HEK293 (cell line): ENCODE data around the gene SURF4.
A peak's percentile ranks its signal among the peaks of the same experiment; 100 is the strongest.

Experiments used
- BCL11A ChIP-seq: fragments of 450-650 bp; formaldehyde crosslinking; IDR thresholded peaks from 2 replicates; pipeline ENCODE4 v1.5.1; 2016; ENCODE audit warnings: low read depth, missing biosample characterization, missing genetic modification characterization
- FEZF1 ChIP-seq: fragments of 450-650 bp; formaldehyde crosslinking; IDR thresholded peaks from 2 replicates; pipeline ENCODE4 v1.5.1; 2016; ENCODE audit warnings: missing biosample characterization, missing genetic modification characterization
- GLI4 ChIP-seq: fragments of 450-650 bp; formaldehyde crosslinking; IDR thresholded peaks from 2 replicates; pipeline ENCODE4 v1.5.1; 2016; ENCODE audit warnings: missing biosample characterization, missing genetic modification characterization
- PRDM1 ChIP-seq: fragments of 450-650 bp; formaldehyde crosslinking; IDR thresholded peaks from 2 replicates; pipeline ENCODE4; 2016; ENCODE audit warnings: missing biosample characterization, missing genetic modification characterization
- SP7 ChIP-seq: fragments of 450-650 bp; formaldehyde crosslinking; IDR thresholded peaks from 2 replicates; pipeline ENCODE4 v1.5.1; 2016; ENCODE audit warnings: missing biosample characterization, missing genetic modification characterization
- YY1 ChIP-seq: fragments of 450-650 bp; formaldehyde crosslinking; IDR thresholded peaks from 2 replicates; pipeline ENCODE4 v1.5.1; 2018; ENCODE audit warnings: missing biosample characterization, missing genetic modification characterization
- ZBTB7A ChIP-seq: fragments of 450-650 bp; formaldehyde crosslinking; IDR thresholded peaks from 2 replicates; pipeline ENCODE4 v1.5.1; 2016; ENCODE audit warnings: low read depth, missing biosample characterization, missing genetic modification characterization
- ZNF112 ChIP-seq: fragments of 450-650 bp; formaldehyde crosslinking; IDR thresholded peaks from 2 replicates; pipeline ENCODE4 v1.5.0; 2017; ENCODE audit warnings: missing biosample characterization, missing genetic modification characterization
- ZNF146 ChIP-seq: fragments of 450-650 bp; formaldehyde crosslinking; IDR thresholded peaks from 2 replicates; pipeline ENCODE4 v1.5.1; 2016; ENCODE audit warnings: missing biosample characterization, missing genetic modification characterization
- ZNF292 ChIP-seq: fragments of 450-650 bp; formaldehyde crosslinking; IDR thresholded peaks from 2 replicates; pipeline ENCODE4 v1.5.1; 2016; ENCODE audit warnings: low read depth, missing biosample characterization, missing genetic modification characterization, borderline replicate concordance
- ZNF391 ChIP-seq: fragments of 450-650 bp; formaldehyde crosslinking; IDR thresholded peaks from 2 replicates; pipeline ENCODE4 v1.5.1; 2016; ENCODE audit warnings: low read depth, missing biosample characterization, missing genetic modification characterization, borderline replicate concordance
- ZNF394 ChIP-seq: fragments of 450-650 bp; formaldehyde crosslinking; IDR thresholded peaks from 2 replicates; pipeline ENCODE4 v1.5.1; 2016; ENCODE audit warnings: missing biosample characterization, missing genetic modification characterization, mild to moderate bottlenecking, moderate library complexity, borderline replicate concordance
- ZNF423 ChIP-seq: fragments of 450-650 bp; formaldehyde crosslinking; IDR thresholded peaks from 2 replicates; pipeline ENCODE4 v1.5.1; 2016; ENCODE audit warnings: missing biosample characterization, missing genetic modification characterization
- ZNF426 ChIP-seq: fragments of 450-650 bp; formaldehyde crosslinking; IDR thresholded peaks from 2 replicates; pipeline ENCODE4 v1.5.1; 2017; ENCODE audit warnings: missing biosample characterization, missing genetic modification characterization, mild to moderate bottlenecking, inconsistent platforms, moderate library complexity
- ZNF433 ChIP-seq: fragments of 450-650 bp; formaldehyde crosslinking; IDR thresholded peaks from 2 replicates; pipeline ENCODE4 v1.5.1; 2016; ENCODE audit warnings: missing biosample characterization, missing genetic modification characterization, low read depth
- ZNF501 ChIP-seq: fragments of 450-650 bp; formaldehyde crosslinking; IDR thresholded peaks from 2 replicates; pipeline ENCODE4 v1.5.1; 2016; ENCODE audit warnings: missing biosample characterization, missing genetic modification characterization
- ZNF548 ChIP-seq: fragments of 450-650 bp; formaldehyde crosslinking; IDR thresholded peaks from 2 replicates; pipeline ENCODE4 v1.5.1; 2016; ENCODE audit warnings: missing biosample characterization, missing genetic modification characterization
- ZNF629 ChIP-seq: fragments of 450-650 bp; formaldehyde crosslinking; IDR thresholded peaks from 2 replicates; pipeline ENCODE4 v1.5.1; 2017; ENCODE audit warnings: missing biosample characterization, missing genetic modification characterization
- ZNF658 ChIP-seq: fragments of 450-650 bp; formaldehyde crosslinking; IDR thresholded peaks from 2 replicates; pipeline ENCODE4; 2016; ENCODE audit warnings: missing biosample characterization, missing genetic modification characterization
- ZNF776 ChIP-seq: fragments of 450-650 bp; formaldehyde crosslinking; IDR thresholded peaks from 2 replicates; pipeline ENCODE4 v1.5.0; 2017; ENCODE audit warnings: missing biosample characterization, missing genetic modification characterization, borderline replicate concordance
- ZNF785 ChIP-seq: fragments of 450-650 bp; formaldehyde crosslinking; IDR thresholded peaks from 2 replicates; pipeline ENCODE4 v1.5.1; 2016; ENCODE audit warnings: missing biosample characterization, missing genetic modification characterization
- TF ChIP-seq, protein P1 (sequence below): fragments of 450-650 bp; formaldehyde crosslinking; conservative IDR thresholded peaks from 2 replicates; pipeline ENCODE4 v1.5.1; 2016; ENCODE audit warnings: low read depth, missing biosample characterization, missing genetic modification characterization
- TF ChIP-seq, protein P2 (sequence below): fragments of 450-650 bp; formaldehyde crosslinking; IDR thresholded peaks from 2 replicates; pipeline ENCODE4 v1.5.0; 2017; ENCODE audit warnings: missing biosample characterization, missing genetic modification characterization, borderline replicate concordance
- TF ChIP-seq, protein P3 (sequence below): fragments of 450-650 bp; formaldehyde crosslinking; IDR thresholded peaks from 2 replicates; pipeline ENCODE4 v1.5.1; 2017; ENCODE audit warnings: missing biosample characterization, missing genetic modification characterization
- TF ChIP-seq, protein P4 (sequence below): fragments of 450-650 bp; formaldehyde crosslinking; IDR thresholded peaks from 2 replicates; pipeline ENCODE4 v1.5.1; 2016; ENCODE audit warnings: missing biosample characterization, missing genetic modification characterization
- TF ChIP-seq, protein P5 (sequence below): fragments of 450-650 bp; formaldehyde crosslinking; IDR thresholded peaks from 2 replicates; pipeline ENCODE4 v1.5.1; 2016; ENCODE audit warnings: missing biosample characterization, missing genetic modification characterization, low read depth

The SURF4 gene

DNA sequence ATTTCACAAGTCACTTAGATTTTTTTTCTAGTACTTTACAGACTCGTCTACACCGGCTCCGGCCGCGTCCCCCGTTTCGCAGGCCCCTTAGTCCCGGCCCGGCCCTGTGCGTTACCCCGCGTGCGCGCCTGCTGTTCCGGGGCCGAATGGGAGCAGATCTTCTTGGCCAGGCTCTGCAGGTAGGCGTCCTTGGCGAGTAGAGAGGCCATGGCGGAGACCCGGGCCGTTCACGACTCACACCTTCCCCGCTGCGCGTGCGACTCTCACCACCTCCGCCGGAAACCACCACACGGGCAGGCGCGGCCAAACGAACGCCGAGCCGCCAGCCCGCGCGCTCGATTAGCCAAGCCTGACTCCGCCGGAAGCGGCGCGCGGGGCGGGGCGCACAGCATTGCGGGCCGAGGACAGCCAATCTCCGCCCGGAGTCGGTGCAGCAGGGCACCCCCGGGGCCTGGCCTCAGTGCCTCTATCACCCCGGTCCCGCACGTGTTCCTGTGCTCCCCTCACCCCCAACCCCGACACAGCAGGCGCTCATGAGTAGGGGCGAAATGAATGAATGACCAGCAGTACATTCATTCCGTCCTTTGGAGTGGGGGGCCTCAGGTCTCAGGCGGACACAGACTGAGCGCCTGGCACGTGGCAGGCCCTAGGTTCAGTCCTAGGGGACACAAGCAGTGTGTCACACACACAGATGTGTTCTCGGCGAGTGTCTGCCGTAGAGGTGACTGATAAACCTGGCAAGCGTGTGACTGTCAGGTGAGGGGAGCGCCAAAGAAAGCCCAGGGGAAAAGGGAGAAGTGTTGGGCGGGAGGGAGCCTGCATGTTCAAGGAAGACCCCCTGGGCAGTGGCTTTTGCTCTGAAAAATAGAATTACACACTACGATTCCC lies 39.7 kb downstream of the SURF4 start, which contains the start of gene SURF6 (continued):
- TF ChIP-seq ZNF112: no peak
- TF ChIP-seq, protein P1, sequence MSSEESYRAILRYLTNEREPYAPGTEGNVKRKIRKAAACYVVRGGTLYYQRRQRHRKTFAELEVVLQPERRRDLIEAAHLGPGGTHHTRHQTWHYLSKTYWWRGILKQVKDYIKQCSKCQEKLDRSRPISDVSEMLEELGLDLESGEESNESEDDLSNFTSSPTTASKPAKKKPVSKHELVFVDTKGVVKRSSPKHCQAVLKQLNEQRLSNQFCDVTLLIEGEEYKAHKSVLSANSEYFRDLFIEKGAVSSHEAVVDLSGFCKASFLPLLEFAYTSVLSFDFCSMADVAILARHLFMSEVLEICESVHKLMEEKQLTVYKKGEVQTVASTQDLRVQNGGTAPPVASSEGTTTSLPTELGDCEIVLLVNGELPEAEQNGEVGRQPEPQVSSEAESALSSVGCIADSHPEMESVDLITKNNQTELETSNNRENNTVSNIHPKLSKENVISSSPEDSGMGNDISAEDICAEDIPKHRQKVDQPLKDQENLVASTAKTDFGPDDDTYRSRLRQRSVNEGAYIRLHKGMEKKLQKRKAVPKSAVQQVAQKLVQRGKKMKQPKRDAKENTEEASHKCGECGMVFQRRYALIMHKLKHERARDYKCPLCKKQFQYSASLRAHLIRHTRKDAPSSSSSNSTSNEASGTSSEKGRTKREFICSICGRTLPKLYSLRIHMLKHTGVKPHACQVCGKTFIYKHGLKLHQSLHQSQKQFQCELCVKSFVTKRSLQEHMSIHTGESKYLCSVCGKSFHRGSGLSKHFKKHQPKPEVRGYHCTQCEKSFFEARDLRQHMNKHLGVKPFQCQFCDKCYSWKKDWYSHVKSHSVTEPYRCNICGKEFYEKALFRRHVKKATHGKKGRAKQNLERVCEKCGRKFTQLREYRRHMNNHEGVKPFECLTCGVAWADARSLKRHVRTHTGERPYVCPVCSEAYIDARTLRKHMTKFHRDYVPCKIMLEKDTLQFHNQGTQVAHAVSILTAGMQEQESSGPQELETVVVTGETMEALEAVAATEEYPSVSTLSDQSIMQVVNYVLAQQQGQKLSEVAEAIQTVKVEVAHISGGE (tag by site-specific recombination): peak; percentile 97
- peak; percentile 80; the same call in 1 of the 2 replicates for TF ChIP-seq ZNF391 (tag by site-specific recombination)
- peak; percentile 91 for TF ChIP-seq SP7 (tag by site-specific recombination)
- peak; percentile 73; the same call in 1 of the 2 replicates for TF ChIP-seq ZNF423
- TF ChIP-seq ZNF629: peak; percentile 80
- no peak for TF ChIP-seq ZNF426 (tag by site-specific recombination)
- peak; percentile 62; the same call in 1 of the 2 replicates for TF ChIP-seq ZNF785 (tag by site-specific recombination)
- TF ChIP-seq, protein P2, sequence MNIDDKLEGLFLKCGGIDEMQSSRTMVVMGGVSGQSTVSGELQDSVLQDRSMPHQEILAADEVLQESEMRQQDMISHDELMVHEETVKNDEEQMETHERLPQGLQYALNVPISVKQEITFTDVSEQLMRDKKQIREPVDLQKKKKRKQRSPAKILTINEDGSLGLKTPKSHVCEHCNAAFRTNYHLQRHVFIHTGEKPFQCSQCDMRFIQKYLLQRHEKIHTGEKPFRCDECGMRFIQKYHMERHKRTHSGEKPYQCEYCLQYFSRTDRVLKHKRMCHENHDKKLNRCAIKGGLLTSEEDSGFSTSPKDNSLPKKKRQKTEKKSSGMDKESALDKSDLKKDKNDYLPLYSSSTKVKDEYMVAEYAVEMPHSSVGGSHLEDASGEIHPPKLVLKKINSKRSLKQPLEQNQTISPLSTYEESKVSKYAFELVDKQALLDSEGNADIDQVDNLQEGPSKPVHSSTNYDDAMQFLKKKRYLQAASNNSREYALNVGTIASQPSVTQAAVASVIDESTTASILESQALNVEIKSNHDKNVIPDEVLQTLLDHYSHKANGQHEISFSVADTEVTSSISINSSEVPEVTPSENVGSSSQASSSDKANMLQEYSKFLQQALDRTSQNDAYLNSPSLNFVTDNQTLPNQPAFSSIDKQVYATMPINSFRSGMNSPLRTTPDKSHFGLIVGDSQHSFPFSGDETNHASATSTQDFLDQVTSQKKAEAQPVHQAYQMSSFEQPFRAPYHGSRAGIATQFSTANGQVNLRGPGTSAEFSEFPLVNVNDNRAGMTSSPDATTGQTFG (tag by site-specific recombination): no peak
- TF ChIP-seq ZNF146 (tag by site-specific recombination): 0 out of 2 replicates have a peak, but pooled peaks have one; percentile 6
- peak; percentile 78 for TF ChIP-seq PRDM1 (tag by site-specific recombination)
- TF ChIP-seq FEZF1 (tag by site-specific recombination): peak; percentile 14; the same call in 1 of the 2 replicates
- no peak for TF ChIP-seq ZNF658 (tag by site-specific recombination)
- TF ChIP-seq ZNF548 (tag by site-specific recombination): no peak
- TF ChIP-seq, protein P3, sequence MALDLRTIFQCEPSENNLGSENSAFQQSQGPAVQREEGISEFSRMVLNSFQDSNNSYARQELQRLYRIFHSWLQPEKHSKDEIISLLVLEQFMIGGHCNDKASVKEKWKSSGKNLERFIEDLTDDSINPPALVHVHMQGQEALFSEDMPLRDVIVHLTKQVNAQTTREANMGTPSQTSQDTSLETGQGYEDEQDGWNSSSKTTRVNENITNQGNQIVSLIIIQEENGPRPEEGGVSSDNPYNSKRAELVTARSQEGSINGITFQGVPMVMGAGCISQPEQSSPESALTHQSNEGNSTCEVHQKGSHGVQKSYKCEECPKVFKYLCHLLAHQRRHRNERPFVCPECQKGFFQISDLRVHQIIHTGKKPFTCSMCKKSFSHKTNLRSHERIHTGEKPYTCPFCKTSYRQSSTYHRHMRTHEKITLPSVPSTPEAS (tag by site-specific recombination): peak; percentile 51; the same call in 1 of the 2 replicates
- peak; percentile 68; the same call in 1 of the 2 replicates for TF ChIP-seq ZNF394 (tag by site-specific recombination)
- TF ChIP-seq BCL11A (tag by site-specific recombination): 0 out of 2 replicates have a peak, but pooled peaks have one; percentile 59
- TF ChIP-seq ZNF501 (tag by site-specific recombination): peak; percentile 93
- no peak for TF ChIP-seq ZNF776
- TF ChIP-seq ZBTB7A: peak; percentile 11; the same call in 1 of the 2 replicates
- TF ChIP-seq, protein P4, sequence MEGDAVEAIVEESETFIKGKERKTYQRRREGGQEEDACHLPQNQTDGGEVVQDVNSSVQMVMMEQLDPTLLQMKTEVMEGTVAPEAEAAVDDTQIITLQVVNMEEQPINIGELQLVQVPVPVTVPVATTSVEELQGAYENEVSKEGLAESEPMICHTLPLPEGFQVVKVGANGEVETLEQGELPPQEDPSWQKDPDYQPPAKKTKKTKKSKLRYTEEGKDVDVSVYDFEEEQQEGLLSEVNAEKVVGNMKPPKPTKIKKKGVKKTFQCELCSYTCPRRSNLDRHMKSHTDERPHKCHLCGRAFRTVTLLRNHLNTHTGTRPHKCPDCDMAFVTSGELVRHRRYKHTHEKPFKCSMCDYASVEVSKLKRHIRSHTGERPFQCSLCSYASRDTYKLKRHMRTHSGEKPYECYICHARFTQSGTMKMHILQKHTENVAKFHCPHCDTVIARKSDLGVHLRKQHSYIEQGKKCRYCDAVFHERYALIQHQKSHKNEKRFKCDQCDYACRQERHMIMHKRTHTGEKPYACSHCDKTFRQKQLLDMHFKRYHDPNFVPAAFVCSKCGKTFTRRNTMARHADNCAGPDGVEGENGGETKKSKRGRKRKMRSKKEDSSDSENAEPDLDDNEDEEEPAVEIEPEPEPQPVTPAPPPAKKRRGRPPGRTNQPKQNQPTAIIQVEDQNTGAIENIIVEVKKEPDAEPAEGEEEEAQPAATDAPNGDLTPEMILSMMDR: no peak
- TF ChIP-seq, protein P5, sequence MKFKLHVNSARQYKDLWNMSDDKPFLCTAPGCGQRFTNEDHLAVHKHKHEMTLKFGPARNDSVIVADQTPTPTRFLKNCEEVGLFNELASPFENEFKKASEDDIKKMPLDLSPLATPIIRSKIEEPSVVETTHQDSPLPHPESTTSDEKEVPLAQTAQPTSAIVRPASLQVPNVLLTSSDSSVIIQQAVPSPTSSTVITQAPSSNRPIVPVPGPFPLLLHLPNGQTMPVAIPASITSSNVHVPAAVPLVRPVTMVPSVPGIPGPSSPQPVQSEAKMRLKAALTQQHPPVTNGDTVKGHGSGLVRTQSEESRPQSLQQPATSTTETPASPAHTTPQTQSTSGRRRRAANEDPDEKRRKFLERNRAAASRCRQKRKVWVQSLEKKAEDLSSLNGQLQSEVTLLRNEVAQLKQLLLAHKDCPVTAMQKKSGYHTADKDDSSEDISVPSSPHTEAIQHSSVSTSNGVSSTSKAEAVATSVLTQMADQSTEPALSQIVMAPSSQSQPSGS (tag by site-specific recombination): no peak
- no peak for TF ChIP-seq GLI4
- TF ChIP-seq YY1 (tag by site-specific recombination): peak; percentile 88
- TF ChIP-seq ZNF292: no peak
- TF ChIP-seq ZNF433 (tag by site-specific recombination): no peak
